Measurements from ENCODE around the gene TMEM190.

TMEM190 gene

GRCh38 chr19:55372316-55373081 lies 4.1 kb upstream of the TMEM190 start:
- DNase-seq: no peak

DNA sequence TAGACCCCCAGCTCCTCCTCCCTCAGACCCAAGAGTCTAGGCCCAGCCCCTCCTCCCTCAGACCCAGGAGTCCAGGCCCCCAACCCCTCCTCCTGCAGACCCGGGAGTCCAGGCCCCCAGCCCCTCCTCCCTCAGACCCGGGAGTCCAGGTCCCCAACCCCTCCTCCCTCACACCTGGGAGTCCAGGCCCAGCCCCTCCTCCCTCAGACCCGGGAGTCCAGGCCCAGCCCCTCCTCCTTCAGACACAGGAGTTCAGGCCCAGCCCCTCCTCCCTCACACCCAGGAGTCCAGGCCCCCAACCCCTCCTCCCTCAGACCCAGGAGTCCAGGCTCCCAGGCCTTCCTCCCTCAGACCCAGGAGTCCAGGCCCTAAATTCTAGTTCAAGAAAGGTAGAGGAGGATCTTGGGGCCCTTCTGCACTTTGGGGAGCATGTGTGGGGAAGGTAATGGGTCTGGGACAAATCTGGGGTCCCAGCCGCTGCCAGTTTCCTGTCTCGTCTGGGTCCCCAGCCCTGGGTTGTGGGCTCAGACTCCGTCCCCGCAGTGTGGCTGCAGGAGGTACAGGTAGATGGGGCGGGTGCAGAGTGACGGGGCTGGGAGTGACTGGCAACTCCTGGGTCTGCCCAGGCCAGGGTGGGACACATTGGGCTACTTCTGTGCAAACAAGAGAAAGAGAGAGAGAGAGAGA lies 3.2 kb upstream of the TMEM190 start:
- no peak for DNase-seq

- DNase-seq: no peak
Observed at GRCh38 chr19:55373993-55374757, 2.5 kb upstream of the TMEM190 start.

GRCh38 chr19:55377356-55378131 lies 918 bp downstream of the TMEM190 start:
- no peak for DNase-seq

DNA sequence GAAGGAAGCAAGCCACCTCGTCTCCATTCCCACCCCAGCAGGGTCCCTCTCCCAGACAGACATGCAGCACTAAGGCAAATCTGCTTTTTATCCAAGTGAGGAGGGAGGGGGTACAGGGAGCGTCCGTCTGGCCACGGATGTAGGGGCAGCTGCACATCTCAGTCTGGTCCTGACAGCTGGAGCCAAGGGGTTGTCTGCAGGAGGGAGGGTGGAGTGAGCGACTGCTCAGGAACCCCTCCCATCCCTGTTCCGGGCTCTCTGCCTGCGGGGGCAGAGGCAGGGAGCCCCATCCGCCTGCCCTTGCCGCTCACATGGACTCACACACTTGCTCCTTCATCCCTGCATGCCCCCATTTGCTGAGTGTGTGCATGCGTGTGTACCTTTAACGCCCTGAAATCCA lies 2.5 kb downstream of the TMEM190 start:
- DNase-seq: no peak

DNA sequence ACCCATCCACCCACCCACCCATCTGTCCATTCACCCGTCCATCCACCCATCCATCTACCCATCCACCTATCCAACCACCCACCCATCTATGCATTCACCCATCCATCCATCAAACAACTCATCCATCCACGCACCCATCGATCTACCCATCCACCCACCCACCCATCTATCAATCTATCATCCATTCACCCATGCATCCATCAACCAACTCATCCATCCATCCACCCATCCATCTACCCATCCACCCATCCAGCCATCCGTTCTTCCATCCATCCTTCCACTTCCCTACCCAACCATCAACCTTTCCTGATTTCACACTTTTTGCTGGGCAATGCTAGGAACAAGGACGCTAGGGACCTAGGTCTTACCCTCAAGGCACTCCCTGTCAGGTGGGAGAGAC lies 5.4 kb downstream of the TMEM190 start:
- no peak for DNase-seq

GRCh38 chr19:55382522-55383054 lies 6.0 kb downstream of the TMEM190 start:
- DNase-seq: no peak

DNA sequence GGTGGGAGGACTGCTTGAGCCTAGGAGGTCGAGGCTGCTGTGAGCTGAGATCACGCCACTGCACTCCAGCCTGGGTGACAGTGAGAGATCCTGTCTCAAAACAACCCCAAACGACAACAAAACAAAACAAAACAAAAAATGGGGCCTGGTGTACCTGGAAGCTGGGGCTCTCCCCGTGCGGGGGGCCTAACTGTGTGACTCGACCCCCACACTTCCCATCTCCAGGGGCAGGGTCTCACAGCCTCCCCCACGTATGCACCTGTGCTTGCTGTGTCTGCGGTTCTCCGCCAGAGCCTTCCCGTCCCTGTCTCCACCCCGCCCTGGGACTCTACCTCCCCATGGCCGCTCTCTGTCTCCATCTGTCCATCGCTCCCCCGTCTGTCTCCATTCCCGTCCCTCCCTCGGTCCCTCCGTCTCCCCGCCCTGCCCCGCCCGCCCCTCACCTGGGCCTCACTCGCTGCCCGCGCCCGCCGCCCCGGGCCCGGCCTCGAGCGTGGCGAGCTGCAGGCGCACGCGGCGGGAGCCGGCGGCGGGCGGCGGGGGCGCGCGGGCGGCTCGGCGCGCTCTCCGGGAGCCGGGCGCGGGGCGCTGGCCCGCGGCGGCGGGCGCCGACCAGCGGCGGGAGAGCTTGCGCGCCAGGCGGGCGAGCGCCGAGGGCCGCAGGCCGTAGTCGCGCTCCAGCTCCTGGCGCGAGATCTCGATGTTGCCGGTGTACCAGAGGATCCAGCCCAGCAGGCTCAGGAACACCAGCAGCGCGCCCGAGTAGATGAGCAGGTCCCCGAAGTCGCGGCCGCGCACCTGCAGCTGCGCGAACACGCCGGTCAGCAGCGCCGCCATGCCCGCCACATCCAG lies 6.9 kb downstream of the TMEM190 start:
- no peak for DNase-seq

- no peak for DNase-seq
Observed at GRCh38 chr19:55384131-55384919, 7.7 kb downstream of the TMEM190 start, which contains the start of gene TMEM238. Gene TMEM238, minus strand, starts transcription at chr19:55384292. Its CDS starts 33 bp downstream, at chr19:55384259.

DNA sequence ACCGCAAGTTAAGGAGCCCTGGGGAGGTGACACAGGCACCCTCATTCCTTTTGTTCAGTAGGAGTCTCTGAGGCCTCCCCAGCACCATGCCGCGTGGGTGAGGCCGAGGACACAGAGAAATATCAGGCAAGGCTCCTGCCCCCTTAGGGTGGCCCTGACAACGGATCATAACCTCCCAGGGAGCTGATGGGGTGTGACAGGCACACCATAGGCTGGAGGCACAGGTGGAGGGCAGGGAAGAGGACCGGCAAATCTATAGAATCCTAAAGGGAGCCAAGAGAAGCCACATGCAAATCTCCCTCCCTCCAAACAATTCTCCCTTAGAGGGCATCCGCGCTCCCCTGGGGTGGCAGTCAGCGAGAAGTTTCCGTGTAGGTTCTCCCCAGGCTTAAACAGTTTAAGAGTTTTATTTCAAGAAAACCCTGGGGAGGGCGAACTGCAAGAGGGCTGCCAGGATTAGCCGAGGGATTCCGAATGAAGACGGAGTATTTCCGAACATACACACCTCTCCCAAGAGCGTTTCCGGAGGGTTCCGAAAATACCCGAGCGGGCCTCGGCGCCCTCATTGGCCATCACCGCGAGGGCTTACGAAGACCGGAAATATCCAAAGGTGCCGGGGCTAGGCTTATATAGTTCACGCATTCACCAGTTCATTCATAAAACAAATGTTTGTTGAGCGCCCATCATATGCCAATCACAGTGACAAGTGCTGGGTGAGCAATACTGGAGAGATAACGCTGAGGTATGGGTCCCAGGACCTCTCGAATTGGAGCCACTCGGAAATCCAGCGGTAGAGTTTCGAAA lies 8.5 kb downstream of the TMEM190 start:
- DNase-seq: peak; percentile 83

DNA sequence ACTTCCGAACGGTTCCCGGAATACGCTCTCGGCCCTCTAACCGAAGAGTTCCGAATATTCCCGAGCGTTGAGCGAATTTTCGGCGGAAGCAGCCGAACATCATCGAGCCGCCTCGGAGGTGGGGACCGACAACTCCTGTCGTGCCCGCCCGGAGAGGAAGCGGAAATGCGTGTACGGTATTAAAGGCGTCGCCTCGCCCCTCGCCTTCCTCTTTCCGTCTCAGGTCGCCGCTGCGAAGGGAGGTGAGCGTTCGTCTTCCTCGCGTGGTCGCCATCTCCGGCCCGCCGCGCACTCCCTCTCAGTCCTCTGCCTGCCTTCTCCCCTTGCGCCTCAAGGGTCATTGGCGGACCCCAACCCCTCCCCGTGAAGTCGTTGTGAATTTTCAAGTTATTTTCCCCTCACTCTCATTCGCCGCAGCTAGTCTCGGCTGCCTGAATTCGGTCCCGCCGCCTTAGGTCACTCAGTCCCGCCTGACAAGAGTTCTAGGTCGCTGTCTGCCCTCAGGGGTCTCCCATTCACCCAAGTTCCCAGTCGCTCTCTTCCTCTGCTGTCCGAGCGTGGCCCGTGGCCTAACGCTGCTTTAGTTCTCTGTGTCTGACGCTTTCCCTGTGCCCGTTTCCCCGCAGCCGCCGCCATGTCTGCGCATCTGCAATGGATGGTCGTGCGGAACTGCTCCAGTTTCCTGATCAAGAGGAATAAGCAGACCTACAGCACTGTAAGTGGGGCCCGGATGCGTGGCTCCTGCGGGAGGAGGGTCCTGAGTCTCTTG lies 9.3 kb downstream of the TMEM190 start, which contains the start of gene RPL28:
Gene RPL28, plus strand, starts transcription at position 209 of the 769 bp plus-strand sequence. Its CDS starts 426 bp downstream, at position 635.
- DNase-seq: peak; percentile 97

GRCh38 chr19:55386493-55386971 lies 9.9 kb downstream of the TMEM190 start:
- no peak for DNase-seq

GRCh38 chr19:55387736-55388497 lies 11.3 kb downstream of the TMEM190 start:
- no peak for DNase-seq

- no peak for DNase-seq
Observed at GRCh38 chr19:55389386-55390317, 13.0 kb downstream of the TMEM190 start.

DNA sequence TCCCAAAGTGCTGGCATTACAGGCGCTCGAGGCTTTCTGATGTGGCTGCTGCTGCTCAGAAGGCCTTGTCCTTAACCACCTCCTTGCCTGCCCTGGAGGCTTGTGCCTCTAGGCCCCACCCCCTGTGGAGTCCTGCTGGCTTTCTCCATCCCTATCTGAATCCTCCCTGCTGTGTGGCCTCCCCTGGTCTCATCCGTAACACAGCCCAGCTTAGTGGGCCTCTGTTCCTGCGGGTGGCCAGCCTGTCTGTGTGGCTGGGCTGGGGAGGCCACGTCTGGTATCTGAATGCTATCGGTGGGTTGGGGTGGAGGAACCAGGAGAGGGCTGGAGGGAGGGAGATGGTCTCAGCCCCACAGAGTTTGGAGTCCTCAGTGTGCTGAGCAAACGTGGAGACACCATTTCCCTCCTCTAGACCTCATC lies 13.8 kb downstream of the TMEM190 start:
- no peak for DNase-seq

DNA sequence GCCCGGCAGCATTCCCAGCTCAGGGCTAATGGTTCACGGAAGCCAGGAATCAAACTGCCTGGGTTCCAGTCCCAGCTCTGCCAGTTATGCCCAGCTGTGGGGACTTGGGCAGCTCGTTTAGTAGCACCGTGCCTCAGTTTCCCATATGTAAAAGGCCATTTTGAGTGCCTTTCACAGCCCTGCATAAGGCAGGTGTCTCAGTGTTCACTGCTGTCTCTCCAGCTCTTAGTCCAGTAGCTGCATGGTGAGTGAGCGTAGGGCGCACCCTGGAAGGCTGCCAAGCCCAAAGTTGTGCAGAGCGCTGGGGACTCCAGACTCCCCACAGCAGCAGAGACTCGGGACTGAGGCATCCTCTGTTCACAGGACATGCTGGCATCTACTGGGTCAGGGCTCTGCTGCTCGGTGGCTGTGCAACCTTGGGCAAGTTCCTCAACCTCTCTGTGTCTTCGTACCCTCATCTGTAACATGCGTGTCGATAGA lies 14.6 kb downstream of the TMEM190 start:
- no peak for DNase-seq
